ENCODE measurements around the gene CACNA2D2.

DNA sequence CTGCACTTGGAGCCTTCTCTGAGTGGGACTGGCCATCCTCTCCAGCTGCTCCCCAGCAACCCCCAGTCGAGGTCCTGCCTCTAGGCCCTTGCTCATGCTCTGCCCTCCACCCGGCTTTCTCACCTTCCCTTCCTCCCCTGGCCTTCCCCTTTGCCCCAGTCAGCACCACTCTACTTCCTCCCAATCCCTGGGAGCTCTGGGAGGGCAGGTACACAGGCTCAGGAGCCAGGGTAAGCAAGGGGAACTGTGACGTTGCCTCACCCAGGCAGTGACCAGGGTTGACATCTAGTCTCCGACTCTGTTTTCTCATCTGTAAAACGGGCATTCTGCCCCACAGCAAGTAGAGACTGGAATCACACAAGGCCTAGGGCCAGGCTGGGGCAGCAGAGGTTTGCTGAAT lies 77.5 kb downstream of the CACNA2D2 start:
- TF ChIP-seq, protein P1, sequence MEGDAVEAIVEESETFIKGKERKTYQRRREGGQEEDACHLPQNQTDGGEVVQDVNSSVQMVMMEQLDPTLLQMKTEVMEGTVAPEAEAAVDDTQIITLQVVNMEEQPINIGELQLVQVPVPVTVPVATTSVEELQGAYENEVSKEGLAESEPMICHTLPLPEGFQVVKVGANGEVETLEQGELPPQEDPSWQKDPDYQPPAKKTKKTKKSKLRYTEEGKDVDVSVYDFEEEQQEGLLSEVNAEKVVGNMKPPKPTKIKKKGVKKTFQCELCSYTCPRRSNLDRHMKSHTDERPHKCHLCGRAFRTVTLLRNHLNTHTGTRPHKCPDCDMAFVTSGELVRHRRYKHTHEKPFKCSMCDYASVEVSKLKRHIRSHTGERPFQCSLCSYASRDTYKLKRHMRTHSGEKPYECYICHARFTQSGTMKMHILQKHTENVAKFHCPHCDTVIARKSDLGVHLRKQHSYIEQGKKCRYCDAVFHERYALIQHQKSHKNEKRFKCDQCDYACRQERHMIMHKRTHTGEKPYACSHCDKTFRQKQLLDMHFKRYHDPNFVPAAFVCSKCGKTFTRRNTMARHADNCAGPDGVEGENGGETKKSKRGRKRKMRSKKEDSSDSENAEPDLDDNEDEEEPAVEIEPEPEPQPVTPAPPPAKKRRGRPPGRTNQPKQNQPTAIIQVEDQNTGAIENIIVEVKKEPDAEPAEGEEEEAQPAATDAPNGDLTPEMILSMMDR (IDR thresholded peaks at IDR 0.05): no peak
- TF ChIP-seq POLR2A (IDR thresholded peaks at IDR 0.05): no peak

Data from body of pancreas (tissue), 4 donors.